ENCODE data around the gene PRRC2A.
A peak's percentile ranks its signal among the peaks of the same experiment; 100 is the strongest.
"Not testable (repeated sequence)": the region's sequence is repeated elsewhere in the genome, so short reads cannot be mapped to it uniquely, and the experiment has no call there.

The PRRC2A gene

GRCh38 chr6:31586599-31587281 lies 33.8 kb upstream of the PRRC2A start:
- no peak for DNase-seq
- Histone ChIP-seq H3K36me3 (ENCODE audit: control insufficient read depth, insufficient read depth, low read length) (no peaks in the 10 kb centered on the region), H3K4me3 (ENCODE audit: insufficient read depth, low read depth, low read length, poor library complexity, severe bottlenecking) (peak overlapping the region; percentile 27), H3K27me3 (replicated peaks; ENCODE audit: control insufficient read depth, insufficient read depth, low read length, poor library complexity, severe bottlenecking) (no peaks in the 10 kb centered on the region), H3K9me3 (ENCODE audit: control insufficient read depth, low read length) (no peaks in the 10 kb centered on the region), H3K4me1 (ENCODE audit: control insufficient read depth, insufficient read depth, low read length, poor library complexity, severe bottlenecking) (peaks cover 65% of the 10 kb centered on the region), H3K27ac (ENCODE audit: insufficient read depth, low read length, poor library complexity, severe bottlenecking) (peak overlapping the region; percentile 95)

DNA sequence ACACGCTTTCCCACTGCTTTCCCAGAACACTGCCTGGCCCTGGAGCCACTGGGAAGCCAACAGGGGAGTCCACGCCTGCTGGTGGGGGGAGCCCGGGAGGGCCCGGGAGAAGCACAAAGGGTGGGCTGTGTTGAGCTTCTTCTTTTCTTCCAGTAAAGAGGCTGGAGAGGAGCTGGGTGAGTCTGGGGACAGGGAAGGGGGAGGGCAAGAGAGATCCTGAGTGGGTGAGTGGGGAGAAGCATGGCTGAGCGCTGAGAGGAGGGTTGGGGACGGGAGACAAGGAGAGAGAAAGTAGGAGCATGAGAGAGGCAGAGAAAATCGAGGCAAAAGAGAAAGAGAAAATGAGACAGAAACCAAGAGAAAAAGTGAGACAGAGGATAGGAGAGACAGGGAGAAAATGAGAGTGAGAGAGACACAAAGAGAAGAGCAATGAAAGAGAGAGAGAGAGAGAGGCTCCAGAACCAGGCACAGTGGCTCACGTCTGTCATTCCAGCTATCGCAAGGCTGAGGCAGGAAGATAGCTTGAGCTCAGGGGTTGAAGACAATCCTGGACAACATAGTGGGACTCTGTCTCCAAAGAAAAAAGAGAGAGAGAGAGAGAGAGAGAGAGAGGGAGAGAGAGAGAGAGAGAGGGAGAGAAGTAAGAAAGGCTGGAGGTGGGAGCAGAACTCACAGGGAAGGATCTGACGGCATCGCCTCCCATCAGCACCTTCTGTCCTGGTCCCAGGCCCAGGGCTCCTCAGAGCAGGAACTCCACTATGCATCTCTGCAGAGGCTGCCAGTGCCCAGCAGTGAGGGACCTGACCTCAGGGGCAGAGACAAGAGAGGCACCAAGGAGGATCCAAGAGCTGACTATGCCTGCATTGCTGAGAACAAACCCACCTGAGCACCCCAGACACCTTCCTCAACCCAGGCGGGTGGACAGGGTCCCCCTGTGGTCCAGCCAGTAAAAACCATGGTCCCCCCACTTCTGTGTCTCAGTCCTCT lies 32.4 kb upstream of the PRRC2A start:
- no peak for DNase-seq
- Histone ChIP-seq H3K4me1 (ENCODE audit: control insufficient read depth, insufficient read depth, low read length, poor library complexity, severe bottlenecking) (peaks cover 68% of the 10 kb centered on the region), H3K36me3 (ENCODE audit: control insufficient read depth, insufficient read depth, low read length) (no peaks in the 10 kb centered on the region), H3K9me3 (ENCODE audit: control insufficient read depth, low read length) (no peaks in the 10 kb centered on the region), H3K4me3 (ENCODE audit: insufficient read depth, low read depth, low read length, poor library complexity, severe bottlenecking) (peak overlapping the region; percentile 3), H3K27ac (ENCODE audit: insufficient read depth, low read length, poor library complexity, severe bottlenecking) (peak overlapping the region; percentile 95), H3K27me3 (replicated peaks; ENCODE audit: control insufficient read depth, insufficient read depth, low read length, poor library complexity, severe bottlenecking) (no peaks in the 10 kb centered on the region)

GRCh38 chr6:31588871-31589650 lies 31.5 kb upstream of the PRRC2A start:
- H3K27ac ChIP-seq (ENCODE audit: insufficient read depth, low read length, poor library complexity, severe bottlenecking), result peak overlapping the region; percentile 95
- peaks cover 67% of the 10 kb centered on the region for H3K4me1 ChIP-seq (ENCODE audit: control insufficient read depth, insufficient read depth, low read length, poor library complexity, severe bottlenecking)
- H3K36me3 ChIP-seq (ENCODE audit: control insufficient read depth, insufficient read depth, low read length), result no peaks in the 10 kb centered on the region
- H3K9me3 ChIP-seq (ENCODE audit: control insufficient read depth, low read length), result no peaks in the 10 kb centered on the region
- DNase-seq, result no peak
- H3K4me3 ChIP-seq (ENCODE audit: insufficient read depth, low read depth, low read length, poor library complexity, severe bottlenecking), result no peak overlapping the region
- H3K27me3 ChIP-seq (replicated peaks; ENCODE audit: control insufficient read depth, insufficient read depth, low read length, poor library complexity, severe bottlenecking), result no peaks in the 10 kb centered on the region

DNA sequence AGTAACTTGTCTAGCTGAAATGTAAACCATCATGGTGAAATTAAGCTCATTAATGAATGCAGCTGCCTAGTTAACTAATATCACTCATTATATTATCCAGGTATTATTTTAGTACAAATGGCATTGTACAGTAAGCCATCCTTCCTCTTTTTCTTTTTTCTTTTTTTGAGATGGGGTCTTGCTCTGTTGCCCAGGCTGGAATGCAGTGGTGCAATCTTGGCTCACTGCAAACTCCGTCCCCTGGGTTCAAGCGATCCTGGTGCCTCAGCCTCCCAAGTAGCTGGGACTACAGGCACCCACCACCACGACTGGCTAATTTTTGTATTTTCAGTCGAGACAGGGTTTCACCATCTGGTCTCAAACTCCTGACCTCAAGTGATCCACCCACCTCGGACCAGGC lies 29.8 kb upstream of the PRRC2A start:
- H3K27me3 ChIP-seq (replicated peaks; ENCODE audit: control insufficient read depth, insufficient read depth, low read length, poor library complexity, severe bottlenecking); H3K9me3 ChIP-seq (ENCODE audit: control insufficient read depth, low read length); H3K27ac ChIP-seq (ENCODE audit: insufficient read depth, low read length, poor library complexity, severe bottlenecking); H3K36me3 ChIP-seq (ENCODE audit: control insufficient read depth, insufficient read depth, low read length); DNase-seq; H3K4me3 ChIP-seq (ENCODE audit: insufficient read depth, low read depth, low read length, poor library complexity, severe bottlenecking): not testable (repeated sequence)
- peaks cover 57% of the 10 kb centered on the region for H3K4me1 ChIP-seq (ENCODE audit: control insufficient read depth, insufficient read depth, low read length, poor library complexity, severe bottlenecking)

DNA sequence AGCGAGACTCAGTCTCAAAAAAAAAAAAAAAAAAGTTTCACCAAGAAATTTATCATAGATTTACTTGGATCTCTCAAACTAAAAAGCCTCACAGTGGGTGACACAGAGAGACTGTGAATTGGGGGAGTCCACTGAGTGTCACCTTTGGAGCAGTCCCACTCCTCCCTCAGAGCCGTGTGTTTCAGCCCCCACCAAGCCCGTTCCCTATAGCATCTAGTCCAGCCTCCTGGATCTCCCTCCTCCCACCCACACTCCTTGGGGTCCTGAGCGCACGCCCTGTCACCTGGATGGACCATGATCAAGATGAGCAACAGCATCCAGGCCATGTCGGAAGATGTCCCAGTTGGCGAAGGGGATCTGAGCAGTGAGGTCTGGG lies 28.1 kb upstream of the PRRC2A start:
- DNase-seq, result no peak
- Histone ChIP-seq H3K9me3 (ENCODE audit: control insufficient read depth, low read length) (no peaks in the 10 kb centered on the region), H3K27me3 (replicated peaks; ENCODE audit: control insufficient read depth, insufficient read depth, low read length, poor library complexity, severe bottlenecking) (no peaks in the 10 kb centered on the region), H3K36me3 (ENCODE audit: control insufficient read depth, insufficient read depth, low read length) (no peaks in the 10 kb centered on the region), H3K4me1 (ENCODE audit: control insufficient read depth, insufficient read depth, low read length, poor library complexity, severe bottlenecking) (peaks cover 55% of the 10 kb centered on the region), H3K27ac (ENCODE audit: insufficient read depth, low read length, poor library complexity, severe bottlenecking) (peak overlapping the region; percentile 47), H3K4me3 (ENCODE audit: insufficient read depth, low read depth, low read length, poor library complexity, severe bottlenecking) (peak overlapping the region; percentile 12)

DNA sequence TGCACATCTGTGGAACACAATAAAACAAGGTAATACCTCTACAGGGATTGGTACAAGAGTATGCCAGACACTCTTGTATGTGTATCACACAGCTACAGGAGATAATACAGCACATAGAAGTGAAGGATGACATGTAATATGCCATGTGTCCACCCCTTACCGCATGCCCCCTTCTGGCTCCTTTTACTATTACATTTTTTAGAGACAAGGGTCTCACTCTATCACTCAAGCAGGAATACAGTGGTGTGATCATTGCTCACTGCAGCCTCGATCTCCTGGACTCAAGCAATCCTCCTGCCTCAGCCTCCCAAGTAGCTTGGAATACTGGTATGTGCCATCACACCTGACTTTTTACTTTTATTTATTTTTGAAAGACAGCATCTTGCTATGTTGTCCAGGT lies 23.5 kb upstream of the PRRC2A start:
- H3K36me3 ChIP-seq (ENCODE audit: control insufficient read depth, insufficient read depth, low read length), result no peaks in the 10 kb centered on the region
- no peak overlapping the region for H3K4me3 ChIP-seq (ENCODE audit: insufficient read depth, low read depth, low read length, poor library complexity, severe bottlenecking)
- H3K27ac ChIP-seq (ENCODE audit: insufficient read depth, low read length, poor library complexity, severe bottlenecking), result peak overlapping the region; percentile 27
- H3K9me3 ChIP-seq (ENCODE audit: control insufficient read depth, low read length), result no peaks in the 10 kb centered on the region
- H3K4me1 ChIP-seq (ENCODE audit: control insufficient read depth, insufficient read depth, low read length, poor library complexity, severe bottlenecking), result peaks cover 43% of the 10 kb centered on the region
- H3K27me3 ChIP-seq (replicated peaks; ENCODE audit: control insufficient read depth, insufficient read depth, low read length, poor library complexity, severe bottlenecking), result no peaks in the 10 kb centered on the region
- peak in 1 of 3 donors; percentile 16 for DNase-seq

DNA sequence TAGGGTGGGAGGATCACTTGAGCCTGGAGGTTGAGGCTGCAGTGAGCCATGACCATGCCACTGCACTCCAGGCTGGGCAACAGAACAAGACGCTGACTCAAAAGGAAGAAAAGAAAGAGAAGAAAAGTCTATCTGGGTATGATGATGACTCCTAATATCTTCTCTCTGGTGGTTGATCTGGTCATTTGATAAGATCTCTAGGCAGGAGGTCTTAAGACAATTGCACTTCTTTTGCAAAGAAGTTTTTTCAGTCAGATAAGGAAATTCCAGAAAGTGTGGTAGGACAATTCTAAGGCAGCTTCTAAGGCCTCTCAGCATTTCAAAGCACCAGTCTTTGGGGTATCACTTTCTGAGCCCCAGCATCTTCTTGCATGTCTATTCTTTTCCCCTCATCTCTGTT lies 13.2 kb upstream of the PRRC2A start:
- Histone ChIP-seq H3K27me3 (replicated peaks; ENCODE audit: control insufficient read depth, insufficient read depth, low read length, poor library complexity, severe bottlenecking) (no peaks in the 10 kb centered on the region), H3K9me3 (ENCODE audit: control insufficient read depth, low read length) (no peaks in the 10 kb centered on the region), H3K36me3 (ENCODE audit: control insufficient read depth, insufficient read depth, low read length) (no peaks in the 10 kb centered on the region), H3K27ac (ENCODE audit: insufficient read depth, low read length, poor library complexity, severe bottlenecking) (no peak overlapping the region), H3K4me1 (ENCODE audit: control insufficient read depth, insufficient read depth, low read length, poor library complexity, severe bottlenecking) (no peaks in the 10 kb centered on the region), H3K4me3 (ENCODE audit: insufficient read depth, low read depth, low read length, poor library complexity, severe bottlenecking) (no peak overlapping the region)
- DNase-seq, result no peak

- H3K4me1 ChIP-seq (ENCODE audit: control insufficient read depth, insufficient read depth, low read length, poor library complexity, severe bottlenecking), result no peaks in the 10 kb centered on the region
- DNase-seq, result no peak
- H3K36me3 ChIP-seq (ENCODE audit: control insufficient read depth, insufficient read depth, low read length), result no peaks in the 10 kb centered on the region
- no peak overlapping the region for H3K27ac ChIP-seq (ENCODE audit: insufficient read depth, low read length, poor library complexity, severe bottlenecking)
- no peaks in the 10 kb centered on the region for H3K9me3 ChIP-seq (ENCODE audit: control insufficient read depth, low read length)
- no peak overlapping the region for H3K4me3 ChIP-seq (ENCODE audit: insufficient read depth, low read depth, low read length, poor library complexity, severe bottlenecking)
- H3K27me3 ChIP-seq (replicated peaks; ENCODE audit: control insufficient read depth, insufficient read depth, low read length, poor library complexity, severe bottlenecking), result no peaks in the 10 kb centered on the region
Measured at GRCh38 chr6:31609519-31610406, 10.8 kb upstream of the PRRC2A start.

DNA sequence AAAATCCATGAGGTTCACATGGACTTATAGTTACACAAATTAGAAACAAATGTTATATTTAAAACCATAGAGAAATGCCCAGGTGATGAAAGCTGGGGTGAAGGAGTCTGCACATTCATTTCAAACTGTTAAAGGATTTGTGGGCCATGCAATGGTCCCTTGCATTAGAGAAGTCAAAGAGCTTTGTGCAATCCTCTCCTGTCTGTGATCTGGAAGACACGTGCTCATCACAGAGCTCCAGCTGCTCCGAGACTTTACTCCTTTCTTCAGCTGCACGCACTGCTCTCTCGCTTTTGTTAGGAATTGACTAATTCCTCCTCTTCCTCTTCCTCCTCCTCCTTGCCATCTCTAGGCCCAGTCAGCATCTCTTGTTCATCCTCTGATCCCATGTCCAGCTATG lies 9.5 kb upstream of the PRRC2A start:
- DNase-seq, result no peak
- Histone ChIP-seq H3K4me1 (ENCODE audit: control insufficient read depth, insufficient read depth, low read length, poor library complexity, severe bottlenecking) (no peaks in the 10 kb centered on the region), H3K27ac (ENCODE audit: insufficient read depth, low read length, poor library complexity, severe bottlenecking) (no peak overlapping the region), H3K9me3 (ENCODE audit: control insufficient read depth, low read length) (no peaks in the 10 kb centered on the region), H3K4me3 (ENCODE audit: insufficient read depth, low read depth, low read length, poor library complexity, severe bottlenecking) (no peak overlapping the region), H3K27me3 (replicated peaks; ENCODE audit: control insufficient read depth, insufficient read depth, low read length, poor library complexity, severe bottlenecking) (no peaks in the 10 kb centered on the region), H3K36me3 (ENCODE audit: control insufficient read depth, insufficient read depth, low read length) (no peaks in the 10 kb centered on the region)

Measured in effector memory CD4-positive, alpha-beta T cell (primary cell).